HG03432 (cell line): Measurements from ENCODE around the gene SCAMP1.
A peak's percentile ranks its signal among the peaks of the same experiment; 100 is the strongest.

Experiments
- ATAC-seq: cut with Tn5 transposase; IDR thresholded peaks from one replicate; pipeline ENCODE4 v1.9.1; 2021; ENCODE audit warnings: mild to moderate bottlenecking, moderate library complexity; ENCODE audit not compliant: unreplicated experiment

The SCAMP1 gene

GRCh38 chr5:78490709-78491485, 130.5 kb downstream of the SCAMP1 start:
- no peak for ATAC-seq

DNA sequence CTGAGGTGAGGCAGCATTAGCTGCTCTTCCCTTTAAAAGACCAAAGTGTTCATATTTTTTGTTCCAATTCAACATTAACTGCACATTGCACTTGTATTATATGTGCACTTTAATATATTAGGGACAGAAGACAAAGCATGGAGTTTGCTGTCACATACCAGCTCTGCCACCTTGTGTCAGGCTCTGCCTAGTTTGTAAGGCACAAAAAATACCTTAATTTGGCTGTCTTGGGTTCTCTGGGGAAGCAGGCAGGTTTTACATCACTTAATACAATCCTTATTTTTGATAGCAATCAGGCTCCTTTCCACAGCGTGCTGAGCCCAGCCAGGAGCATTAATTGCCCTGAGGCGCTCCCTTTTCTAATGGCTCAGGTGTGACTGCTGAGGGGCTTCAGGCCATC, 131.8 kb downstream of the SCAMP1 start:
- no peak for ATAC-seq

- ATAC-seq: no peak
These were observed 132.2 kb downstream of the SCAMP1 start for GRCh38 chr5:78492650-78493049.

DNA sequence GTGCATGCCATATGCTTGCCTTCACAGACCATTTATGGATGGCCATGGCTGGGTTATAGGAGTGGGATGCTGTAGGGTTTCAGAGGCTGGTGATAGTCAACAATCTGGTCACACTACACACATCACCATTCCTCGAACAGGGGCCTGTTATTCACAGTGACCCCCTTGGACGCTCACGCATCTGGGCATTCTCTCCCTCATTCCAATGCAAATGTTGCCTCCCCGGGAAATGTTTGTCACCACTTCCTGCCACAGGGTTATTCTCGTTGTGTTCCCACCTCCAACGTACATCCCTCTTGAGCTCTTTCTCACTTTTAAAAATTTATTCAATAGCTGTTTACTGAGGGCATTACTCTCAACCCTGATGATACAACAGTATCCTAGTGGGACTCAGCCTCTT, 135.4 kb downstream of the SCAMP1 start:
- ATAC-seq: no peak

- ATAC-seq: no peak
These were observed 136.0 kb downstream of the SCAMP1 start for GRCh38 chr5:78496373-78496772.

GRCh38 chr5:78497573-78498533, 137.4 kb downstream of the SCAMP1 start:
- peak; percentile 68 for ATAC-seq

GRCh38 chr5:78499485-78499884, 139.1 kb downstream of the SCAMP1 start:
- no peak for ATAC-seq

DNA sequence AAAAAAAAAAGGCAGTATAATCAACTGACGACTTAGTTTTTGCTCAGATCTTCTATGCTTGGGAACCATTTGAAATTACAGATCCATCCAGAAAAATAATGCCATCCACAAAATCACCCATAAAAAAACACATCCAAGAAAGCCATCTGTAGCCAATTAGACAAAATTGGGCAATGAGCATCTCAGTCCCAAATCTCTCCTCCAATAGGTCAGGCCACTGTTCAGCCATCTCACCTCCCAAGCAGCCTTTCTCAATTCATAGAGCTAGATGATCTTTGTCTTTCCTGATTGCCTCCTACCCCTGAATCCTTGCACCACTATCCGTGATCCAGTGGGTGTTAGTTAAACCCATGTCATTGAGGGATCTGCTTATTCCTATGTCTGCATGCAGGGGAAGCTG, 139.6 kb downstream of the SCAMP1 start:
- no peak for ATAC-seq

DNA sequence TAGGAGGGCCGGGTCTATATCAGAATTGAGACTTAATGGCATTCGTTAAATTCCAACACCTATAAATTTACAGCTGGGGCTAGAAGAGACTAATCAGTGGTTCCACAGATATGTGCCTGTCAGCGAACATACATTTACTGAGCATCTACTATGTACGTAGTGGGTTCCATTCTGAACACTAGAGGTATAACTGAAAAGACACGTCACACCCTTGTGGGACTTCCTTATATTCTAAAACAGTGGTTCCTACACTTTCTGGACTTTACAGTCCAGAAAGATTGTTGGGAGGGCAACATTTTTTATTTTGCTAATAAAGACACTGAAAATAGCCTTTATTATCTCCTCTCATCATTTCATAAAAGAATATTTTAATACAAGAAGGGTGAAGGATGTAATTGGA, 140.5 kb downstream of the SCAMP1 start:
- ATAC-seq: no peak

DNA sequence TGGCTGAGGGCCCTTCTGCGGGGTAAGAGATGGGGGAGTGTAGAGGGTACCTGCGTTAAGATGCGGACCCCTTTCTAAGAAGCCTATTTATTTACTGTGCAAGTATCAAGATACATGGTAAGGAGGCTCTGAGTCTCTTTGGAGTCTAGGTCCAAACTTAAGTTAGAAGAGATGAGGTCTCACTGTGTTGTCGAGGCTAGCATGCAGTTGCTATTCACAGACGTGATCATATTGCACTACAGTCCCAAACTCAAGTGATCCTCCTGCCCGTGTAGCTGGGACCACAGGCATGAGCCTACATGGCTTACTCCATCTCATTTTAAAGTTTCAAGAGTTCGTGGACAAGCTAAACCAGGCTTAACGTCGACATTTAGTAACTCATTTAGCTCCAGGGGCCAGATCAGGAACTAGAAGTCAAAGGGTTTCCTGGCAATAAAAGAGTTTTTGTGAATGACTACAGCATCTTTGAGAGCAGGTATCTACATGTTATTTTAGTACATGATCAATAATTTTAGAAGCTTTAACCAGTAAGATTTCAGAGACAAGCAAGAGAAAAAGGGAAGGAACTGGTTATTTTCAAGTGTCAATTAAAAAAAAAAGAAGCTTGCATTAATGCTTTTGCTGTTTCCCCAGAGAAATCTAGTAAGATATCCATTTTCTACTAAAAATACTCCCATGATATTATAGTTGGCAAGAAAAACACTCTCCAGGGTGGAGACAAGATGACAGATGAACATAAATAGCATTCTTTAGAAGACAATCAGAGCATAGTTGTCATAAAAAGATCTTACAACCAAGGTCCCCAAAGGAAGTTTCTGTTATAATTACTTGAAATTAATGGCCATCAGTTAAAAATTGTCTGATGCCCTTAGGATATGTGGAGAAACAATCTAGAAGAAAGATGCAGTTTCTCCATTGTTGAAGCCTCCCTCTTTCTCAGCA, 141.3 kb downstream of the SCAMP1 start:
- no peak for ATAC-seq

GRCh38 chr5:78503958-78504653, 143.7 kb downstream of the SCAMP1 start:
- no peak for ATAC-seq

GRCh38 chr5:78504704-78505677, 144.6 kb downstream of the SCAMP1 start:
- no peak for ATAC-seq

DNA sequence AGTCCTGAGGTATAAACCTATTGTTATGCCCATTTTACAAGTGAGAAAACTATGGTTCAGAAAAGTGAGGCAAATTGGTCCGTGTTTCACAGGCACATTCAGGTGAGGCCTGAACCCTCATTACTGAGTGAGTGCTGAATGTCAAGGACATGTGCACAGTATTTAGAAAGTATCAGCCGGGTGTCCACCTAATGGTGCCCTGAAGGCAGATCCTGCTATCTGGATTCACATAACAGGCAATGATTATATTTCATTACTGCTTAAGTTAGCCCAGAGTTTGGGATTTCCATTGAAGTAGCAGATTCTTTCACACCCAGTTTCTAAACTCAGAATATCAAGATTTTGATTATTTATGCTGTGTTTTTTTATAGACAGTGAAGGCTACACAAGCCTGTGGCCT, 145.4 kb downstream of the SCAMP1 start:
- no peak for ATAC-seq

DNA sequence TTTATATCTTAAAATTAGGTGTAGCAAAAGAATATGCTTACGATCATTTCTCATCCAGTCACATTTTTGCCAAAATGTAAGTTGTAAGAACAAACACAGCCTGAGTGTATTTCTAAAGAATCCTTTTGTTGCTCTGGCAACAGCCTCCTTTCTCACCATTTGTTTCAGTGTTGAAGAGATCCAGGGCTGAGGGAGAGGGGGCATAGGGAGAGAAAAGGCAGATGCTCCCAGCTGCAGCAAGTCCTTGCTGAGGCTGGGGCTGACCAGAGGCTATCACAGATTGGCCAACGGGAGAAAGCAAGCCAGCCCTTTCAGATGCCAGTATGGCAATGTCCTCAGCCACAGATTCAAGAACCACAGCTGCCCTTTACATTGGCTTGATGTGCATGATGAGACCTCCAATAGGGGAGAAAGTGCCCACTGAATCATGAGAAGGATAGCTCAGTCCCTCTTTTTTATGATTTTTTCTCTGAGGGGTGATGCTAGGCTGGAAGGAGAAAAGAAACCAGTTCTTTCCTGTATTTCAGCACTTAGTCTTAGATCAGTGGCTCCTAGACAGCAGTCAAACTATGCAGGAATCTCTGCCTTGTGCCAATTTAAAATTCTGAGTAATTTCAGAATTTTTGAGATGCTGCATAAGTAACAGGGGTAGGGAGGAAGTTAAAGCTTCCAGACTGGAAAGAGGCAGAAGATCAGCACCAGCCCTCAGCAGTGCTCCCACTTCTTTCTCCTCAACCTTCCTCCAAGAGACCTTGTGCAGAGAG, 146.0 kb downstream of the SCAMP1 start:
- no peak for ATAC-seq

GRCh38 chr5:78507531-78507930, 147.1 kb downstream of the SCAMP1 start:
- ATAC-seq: no peak

- no peak for ATAC-seq
These were observed 147.9 kb downstream of the SCAMP1 start for GRCh38 chr5:78508186-78508765.

DNA sequence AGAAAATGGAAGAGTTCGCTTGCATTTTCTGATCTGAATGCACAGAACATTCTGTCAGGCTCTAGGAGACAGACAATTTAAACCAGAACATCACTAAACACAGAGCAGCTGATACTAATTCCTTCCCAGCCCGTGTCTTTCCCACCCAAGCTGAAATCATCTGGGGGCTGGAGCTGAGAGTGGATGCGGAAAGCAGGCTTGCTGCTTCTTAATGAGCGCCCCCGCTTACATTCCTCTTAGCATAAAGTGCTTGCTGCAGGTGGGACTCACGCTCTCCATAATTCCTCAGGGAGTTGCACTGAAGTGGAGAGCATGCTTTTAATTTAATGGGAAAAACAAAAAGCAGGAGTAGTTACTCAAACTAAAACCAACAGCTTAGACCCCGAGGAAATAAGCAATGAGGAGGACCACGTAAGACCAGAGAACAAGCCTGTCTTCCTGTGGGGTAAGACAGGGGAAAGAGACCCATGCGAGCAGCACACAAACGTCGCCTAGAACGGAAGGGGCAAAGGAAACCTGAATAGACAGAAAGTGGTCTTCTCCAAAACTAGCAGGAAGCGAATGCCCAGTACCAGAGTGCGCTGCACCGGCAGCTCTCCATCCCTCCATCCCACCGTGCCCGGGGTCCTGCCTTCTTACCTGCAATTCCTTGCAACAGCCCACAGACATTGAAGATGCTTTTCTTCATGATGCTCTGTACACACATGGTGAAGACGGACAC, 148.9 kb downstream of the SCAMP1 start:
- no peak for ATAC-seq
